GM20000 (cell line): ENCODE results near the gene FHIP1B.

Experiments used
- DNase-seq: peaks from one replicate; pipeline ENCODE4 v3.0.0; 2012; ENCODE audit warnings: low spot score
- TF ChIP-seq, protein P1 (sequence below): IDR thresholded peaks from 2 replicates; pipeline ENCODE4 v1.5.1; 2012; ENCODE audit warnings: mild to moderate bottlenecking, control low read depth; ENCODE audit errors: extremely low read depth, missing control alignments

The FHIP1B gene

DNA sequence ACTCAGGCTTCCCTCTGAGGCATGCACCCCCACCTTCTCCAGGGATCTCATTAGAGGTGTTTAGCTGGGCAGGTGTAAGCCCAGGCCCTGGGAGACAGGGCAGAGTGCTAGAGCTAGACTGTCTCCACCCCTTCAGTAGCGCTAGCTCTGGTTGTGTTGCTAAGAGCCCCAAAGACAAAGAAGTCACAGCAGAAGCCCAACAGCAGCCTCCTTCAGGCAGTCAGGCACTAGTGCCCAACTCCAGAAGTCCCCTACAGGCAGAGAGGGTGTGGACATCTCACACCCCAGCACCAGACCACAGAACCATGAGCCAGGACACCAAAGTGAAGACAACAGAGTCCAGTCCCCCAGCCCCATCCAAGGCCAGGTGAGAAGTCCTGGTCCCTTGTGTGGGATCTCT, 4.5 kb upstream of the FHIP1B start, which contains the start of gene CNGA4:
Gene CNGA4 (plus strand): TSS at position 188 of the 400 bp plus-strand sequence. CDS start 118 bp downstream, at position 306.
- TF ChIP-seq, protein P1, sequence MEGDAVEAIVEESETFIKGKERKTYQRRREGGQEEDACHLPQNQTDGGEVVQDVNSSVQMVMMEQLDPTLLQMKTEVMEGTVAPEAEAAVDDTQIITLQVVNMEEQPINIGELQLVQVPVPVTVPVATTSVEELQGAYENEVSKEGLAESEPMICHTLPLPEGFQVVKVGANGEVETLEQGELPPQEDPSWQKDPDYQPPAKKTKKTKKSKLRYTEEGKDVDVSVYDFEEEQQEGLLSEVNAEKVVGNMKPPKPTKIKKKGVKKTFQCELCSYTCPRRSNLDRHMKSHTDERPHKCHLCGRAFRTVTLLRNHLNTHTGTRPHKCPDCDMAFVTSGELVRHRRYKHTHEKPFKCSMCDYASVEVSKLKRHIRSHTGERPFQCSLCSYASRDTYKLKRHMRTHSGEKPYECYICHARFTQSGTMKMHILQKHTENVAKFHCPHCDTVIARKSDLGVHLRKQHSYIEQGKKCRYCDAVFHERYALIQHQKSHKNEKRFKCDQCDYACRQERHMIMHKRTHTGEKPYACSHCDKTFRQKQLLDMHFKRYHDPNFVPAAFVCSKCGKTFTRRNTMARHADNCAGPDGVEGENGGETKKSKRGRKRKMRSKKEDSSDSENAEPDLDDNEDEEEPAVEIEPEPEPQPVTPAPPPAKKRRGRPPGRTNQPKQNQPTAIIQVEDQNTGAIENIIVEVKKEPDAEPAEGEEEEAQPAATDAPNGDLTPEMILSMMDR, result no peak
- DNase-seq, result no peak

DNA sequence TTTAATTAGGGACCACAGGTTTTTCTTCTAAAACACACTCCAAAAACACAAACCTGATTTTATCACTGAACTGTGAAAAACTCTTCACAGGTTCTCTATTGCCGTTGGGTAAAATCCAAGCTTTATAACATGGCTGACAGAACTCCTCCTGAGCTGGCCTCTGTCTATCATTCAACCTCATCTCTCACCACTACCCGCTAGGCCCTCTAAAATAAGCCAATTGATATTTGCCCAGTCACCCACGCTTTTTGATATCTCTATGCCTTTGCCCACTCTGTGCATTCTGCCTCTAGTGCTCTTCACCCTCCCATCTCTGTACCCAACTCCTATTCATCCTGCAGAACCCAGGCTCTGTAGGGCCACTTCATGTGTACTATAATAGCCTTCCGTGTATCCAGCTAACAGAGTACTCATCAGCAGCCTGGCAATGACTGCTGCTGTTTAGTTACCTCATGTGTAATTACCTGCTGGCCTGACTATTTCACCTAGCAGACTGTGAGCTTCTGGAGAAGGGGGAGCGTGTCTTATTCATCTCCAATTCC, 3.4 kb upstream of the FHIP1B start:
- DNase-seq, result no peak
- TF ChIP-seq, protein P1, result no peak

DNA sequence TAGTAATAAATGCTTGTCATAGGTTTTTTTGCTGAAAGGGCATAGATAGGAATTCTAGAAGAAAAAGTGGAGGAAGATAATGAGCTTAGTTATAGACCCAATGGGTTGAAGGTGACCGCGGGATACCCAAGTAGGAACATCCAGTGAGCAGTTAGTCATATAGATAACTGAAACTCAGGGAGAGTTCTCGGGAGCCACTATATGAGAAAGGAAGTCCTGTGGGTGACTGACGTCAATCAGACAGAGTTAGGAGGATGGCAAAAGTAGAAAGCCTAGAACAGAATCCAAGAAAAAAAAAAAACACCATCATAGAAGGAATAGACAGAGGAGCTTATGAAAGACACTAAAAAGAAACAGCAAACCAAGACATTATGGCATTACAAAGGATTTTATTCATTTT, 2.8 kb upstream of the FHIP1B start:
- TF ChIP-seq, protein P1, result no peak
- DNase-seq, result no peak

DNA sequence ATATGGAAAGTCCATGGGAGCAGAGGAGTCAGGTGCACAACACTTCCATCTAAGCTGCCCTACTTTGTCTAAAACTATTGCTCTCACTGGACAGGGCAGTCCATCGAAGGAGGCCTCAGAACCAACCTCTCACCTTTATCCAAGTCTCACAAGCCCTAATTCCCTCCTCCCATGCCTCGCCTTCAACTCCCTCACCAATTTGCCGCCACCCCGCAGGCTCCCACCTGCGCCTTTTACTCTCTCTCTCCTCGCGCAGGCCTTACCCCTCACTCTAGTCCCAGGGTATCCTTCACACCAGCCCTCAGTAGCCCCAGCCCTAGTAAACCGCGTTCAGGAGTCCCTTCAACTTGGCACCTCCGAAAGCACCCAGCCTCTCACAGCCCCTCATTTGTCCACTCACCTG, 451 bp downstream of the FHIP1B start:
- TF ChIP-seq, protein P1, result no peak
- no peak for DNase-seq

DNA sequence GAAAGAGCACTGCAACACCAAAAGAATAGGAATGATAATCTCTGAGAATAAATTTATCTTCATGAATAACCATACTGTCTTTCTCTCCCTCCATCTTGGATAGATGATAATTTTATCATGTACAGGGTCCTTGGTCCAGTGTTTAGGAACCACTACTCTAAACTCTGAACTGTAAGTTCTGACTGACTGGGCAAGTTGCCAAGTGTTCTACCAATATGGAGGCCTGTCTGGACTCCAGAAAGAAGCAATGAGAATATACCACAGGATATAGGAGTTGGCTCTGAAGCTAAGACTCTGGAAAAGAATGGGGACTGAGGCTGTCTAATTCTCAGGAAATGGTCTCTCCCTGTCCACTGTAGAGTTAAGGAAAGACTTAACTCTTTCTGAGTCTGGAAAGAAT, 1.5 kb downstream of the FHIP1B start:
- DNase-seq, result no peak
- TF ChIP-seq, protein P1, result no peak

DNA sequence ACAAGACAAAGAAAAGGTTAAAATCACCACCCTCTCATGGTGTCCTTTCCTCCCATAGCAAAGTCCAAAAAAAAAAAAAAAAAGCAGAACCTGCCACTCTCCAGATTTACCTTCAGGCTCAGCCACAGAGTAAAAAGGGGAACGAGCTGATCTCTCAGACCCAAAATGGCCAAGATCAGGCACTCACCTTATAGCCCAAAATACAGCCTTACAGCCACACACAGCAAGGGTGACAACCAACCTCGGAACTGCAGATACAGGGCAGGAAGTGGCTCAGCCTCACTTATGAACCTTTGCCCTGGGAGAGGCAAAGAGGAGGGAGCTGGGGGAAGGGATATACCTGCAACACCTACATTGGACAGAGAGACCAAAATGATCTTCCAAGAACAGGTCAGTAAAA, 4.5 kb downstream of the FHIP1B start:
- no peak for DNase-seq
- TF ChIP-seq, protein P1, result no peak

DNA sequence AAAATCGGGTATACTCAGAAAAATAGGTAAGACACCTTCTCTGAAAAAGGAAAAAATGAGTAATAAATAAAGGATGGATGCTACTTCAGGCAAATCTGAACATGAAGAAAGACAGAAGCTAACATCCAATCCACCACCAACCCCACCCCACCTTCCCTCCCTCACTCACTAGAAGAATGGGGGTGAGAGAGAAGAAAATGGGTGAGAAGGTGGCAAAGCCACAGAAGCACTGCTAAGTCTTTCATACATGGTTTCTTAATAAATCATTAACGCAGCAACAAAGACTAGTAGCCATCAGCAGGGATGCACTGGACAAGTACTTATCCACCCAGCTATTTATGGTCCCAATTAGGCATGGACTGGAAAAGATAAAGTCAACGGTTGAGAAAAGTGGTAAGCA, 5.9 kb downstream of the FHIP1B start:
- TF ChIP-seq, protein P1, result no peak
- DNase-seq, result no peak
